ENCODE data around the gene NPRL2.

GRCh38 chr3:50372349-50372748 is 21.8 kb upstream of the NPRL2 start:
- no peak for TF ChIP-seq PATZ1 (CRISPR knock-in tag; IDR thresholded peaks at IDR 0.05; ENCODE audit: borderline replicate concordance)
- no peak for TF ChIP-seq POLR2A (conservative IDR thresholded peaks at IDR 0.05)
- no peak for TF ChIP-seq HMGXB4 (CRISPR knock-in tag; IDR thresholded peaks at IDR 0.05)
- TF ChIP-seq RBM39 (optimal IDR thresholded peaks at IDR 0.05; ENCODE audit: low read depth, low read length) = no peak
- TF ChIP-seq CEBPZ (IDR thresholded peaks at IDR 0.05; ENCODE audit: borderline replicate concordance, low read depth, low read length) = no peak
- TF ChIP-seq CHD1 (IDR thresholded peaks at IDR 0.05; ENCODE audit: low read length) = no peak
- TF ChIP-seq CTBP1 (IDR thresholded peaks at IDR 0.05; ENCODE audit: borderline replicate concordance) = no peak
- TF ChIP-seq RBM22 (IDR thresholded peaks at IDR 0.05; ENCODE audit: low read depth, low read length, poor library complexity, severe bottlenecking) = no peak
- TF ChIP-seq, protein P1, sequence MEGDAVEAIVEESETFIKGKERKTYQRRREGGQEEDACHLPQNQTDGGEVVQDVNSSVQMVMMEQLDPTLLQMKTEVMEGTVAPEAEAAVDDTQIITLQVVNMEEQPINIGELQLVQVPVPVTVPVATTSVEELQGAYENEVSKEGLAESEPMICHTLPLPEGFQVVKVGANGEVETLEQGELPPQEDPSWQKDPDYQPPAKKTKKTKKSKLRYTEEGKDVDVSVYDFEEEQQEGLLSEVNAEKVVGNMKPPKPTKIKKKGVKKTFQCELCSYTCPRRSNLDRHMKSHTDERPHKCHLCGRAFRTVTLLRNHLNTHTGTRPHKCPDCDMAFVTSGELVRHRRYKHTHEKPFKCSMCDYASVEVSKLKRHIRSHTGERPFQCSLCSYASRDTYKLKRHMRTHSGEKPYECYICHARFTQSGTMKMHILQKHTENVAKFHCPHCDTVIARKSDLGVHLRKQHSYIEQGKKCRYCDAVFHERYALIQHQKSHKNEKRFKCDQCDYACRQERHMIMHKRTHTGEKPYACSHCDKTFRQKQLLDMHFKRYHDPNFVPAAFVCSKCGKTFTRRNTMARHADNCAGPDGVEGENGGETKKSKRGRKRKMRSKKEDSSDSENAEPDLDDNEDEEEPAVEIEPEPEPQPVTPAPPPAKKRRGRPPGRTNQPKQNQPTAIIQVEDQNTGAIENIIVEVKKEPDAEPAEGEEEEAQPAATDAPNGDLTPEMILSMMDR (IDR thresholded peaks at IDR 0.05 in 2 of 3, conservative IDR thresholded peaks at IDR 0.05 in 1 of 3; ENCODE audit: insufficient read depth in 2 of 3, low read depth in 1 of 3, low read length in 3 of 3) = no peak
- TF ChIP-seq CCNT2 (IDR thresholded peaks at IDR 0.05; ENCODE audit: borderline replicate concordance, extremely low read depth, insufficient read length, low read depth, low read length) = no peak
- TF ChIP-seq, protein P2, sequence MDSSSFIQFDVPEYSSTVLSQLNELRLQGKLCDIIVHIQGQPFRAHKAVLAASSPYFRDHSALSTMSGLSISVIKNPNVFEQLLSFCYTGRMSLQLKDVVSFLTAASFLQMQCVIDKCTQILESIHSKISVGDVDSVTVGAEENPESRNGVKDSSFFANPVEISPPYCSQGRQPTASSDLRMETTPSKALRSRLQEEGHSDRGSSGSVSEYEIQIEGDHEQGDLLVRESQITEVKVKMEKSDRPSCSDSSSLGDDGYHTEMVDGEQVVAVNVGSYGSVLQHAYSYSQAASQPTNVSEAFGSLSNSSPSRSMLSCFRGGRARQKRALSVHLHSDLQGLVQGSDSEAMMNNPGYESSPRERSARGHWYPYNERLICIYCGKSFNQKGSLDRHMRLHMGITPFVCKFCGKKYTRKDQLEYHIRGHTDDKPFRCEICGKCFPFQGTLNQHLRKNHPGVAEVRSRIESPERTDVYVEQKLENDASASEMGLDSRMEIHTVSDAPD (CRISPR knock-in tag; IDR thresholded peaks at IDR 0.05) = no peak
- TF ChIP-seq, protein P3, sequence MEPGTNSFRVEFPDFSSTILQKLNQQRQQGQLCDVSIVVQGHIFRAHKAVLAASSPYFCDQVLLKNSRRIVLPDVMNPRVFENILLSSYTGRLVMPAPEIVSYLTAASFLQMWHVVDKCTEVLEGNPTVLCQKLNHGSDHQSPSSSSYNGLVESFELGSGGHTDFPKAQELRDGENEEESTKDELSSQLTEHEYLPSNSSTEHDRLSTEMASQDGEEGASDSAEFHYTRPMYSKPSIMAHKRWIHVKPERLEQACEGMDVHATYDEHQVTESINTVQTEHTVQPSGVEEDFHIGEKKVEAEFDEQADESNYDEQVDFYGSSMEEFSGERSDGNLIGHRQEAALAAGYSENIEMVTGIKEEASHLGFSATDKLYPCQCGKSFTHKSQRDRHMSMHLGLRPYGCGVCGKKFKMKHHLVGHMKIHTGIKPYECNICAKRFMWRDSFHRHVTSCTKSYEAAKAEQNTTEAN (CRISPR knock-in tag; IDR thresholded peaks at IDR 0.05) = no peak
- TF ChIP-seq JUN (IDR thresholded peaks at IDR 0.05; ENCODE audit: borderline replicate concordance, low read depth, low read length) = no peak
- no peak for TF ChIP-seq JUN (CRISPR knock-in tag; IDR thresholded peaks at IDR 0.05; ENCODE audit: borderline replicate concordance)

Data from K562 (cell line).